IMR-90 (cell line): ENCODE measurements around the gene DUSP22. TPM values are rescaled to one million over a fixed set of nuclear protein-coding genes. Genes with fewer than 3 reads are reported as not detected.

ENCODE experiments used
- ATAC-seq: fragments of 200-7000 bp; cut with Tn5 transposase; 2 replicates; pipeline ENCODE4 v1.9.1; 2020; ENCODE audit warnings: low read depth, mild to moderate bottlenecking, moderate library complexity
- BruUV-seq: library from RNA; stranded (reverse); fragments of 400-500 nt; replicated peaks from 2 replicates; lab custom pipeline; 2021; lab: Mats Ljungman, UMichigan
- CTCF ChIA-PET: fragments of 300-600 bp; formaldehyde crosslinking; extraction: SDS; loops from one replicate; lab custom pipeline; 2021; ENCODE audit warnings: antibody characterized with exemption; lab: Yijun Ruan, JAX
- POLR2A ChIA-PET: fragments of 300-600 bp; sonication (Branson Sonifier 250); formaldehyde crosslinking; loops from one replicate; lab custom pipeline; 2022; ENCODE audit warnings: antibody characterized with exemption; ENCODE audit not compliant: unreplicated experiment; lab: Charles Lee
- DNase-seq: peaks from one replicate; pipeline ENCODE4 v3.0.0; 2013
- H2AFZ ChIP-seq: replicated peaks from 2 replicates; pipeline ENCODE3; 2013; ENCODE audit warnings: low read length, mild to moderate bottlenecking; ENCODE audit not compliant: poor library complexity
- H2AK5ac ChIP-seq: 2 replicates; pipeline ENCODE4 v1.6.1; 2013; ENCODE audit warnings: low read depth, low read length, inconsistent platforms
- H2AK9ac ChIP-seq: replicated peaks from 2 replicates; pipeline ENCODE3; 2013; ENCODE audit warnings: mild to moderate bottlenecking, low read depth, low read length, moderate library complexity; ENCODE audit not compliant: poor library complexity
- H2BK120ac ChIP-seq: 2 replicates; pipeline ENCODE4 v1.6.1; 2013; ENCODE audit warnings: low read depth, low read length, inconsistent platforms
- H2BK15ac ChIP-seq: 3 replicates; pipeline ENCODE4 v1.6.1; 2013; ENCODE audit warnings: low read depth, low read length, inconsistent platforms
- H2BK20ac ChIP-seq: 2 replicates; pipeline ENCODE4 v1.6.1; 2013; ENCODE audit warnings: low read depth, mild to moderate bottlenecking, inconsistent platforms, low read length, moderate library complexity
- H2BK5ac ChIP-seq: 2 replicates; pipeline ENCODE4 v1.6.1; 2013; ENCODE audit warnings: mild to moderate bottlenecking, low read depth, low read length, inconsistent platforms; ENCODE audit not compliant: poor library complexity, severe bottlenecking
- H3K14ac ChIP-seq: replicated peaks from 2 replicates; pipeline ENCODE4 v1.6.1; 2013; ENCODE audit warnings: low read depth, low read length, inconsistent platforms
- H3K18ac ChIP-seq: 2 replicates; pipeline ENCODE4 v1.6.1; 2013; ENCODE audit warnings: low read depth, low read length, control low read depth
- H3K23ac ChIP-seq: 2 replicates; pipeline ENCODE4 v1.6.1; 2013; ENCODE audit warnings: low read depth, low read length, inconsistent platforms
- H3K27ac ChIP-seq: 2 replicates; pipeline ENCODE4 v1.5.1; 2013; ENCODE audit warnings: mild to moderate bottlenecking, control low read depth, low read length; ENCODE audit not compliant: insufficient read depth
- H3K27me3 ChIP-seq: 2 replicates; pipeline ENCODE4 v1.6.1; 2013; ENCODE audit warnings: low read length; ENCODE audit not compliant: control insufficient read depth, insufficient read depth
- H3K36me3 ChIP-seq: 2 replicates; pipeline ENCODE4 v1.6.1; 2013; ENCODE audit warnings: low read length, mixed read lengths; ENCODE audit not compliant: control insufficient read depth, insufficient read depth
- H3K4ac ChIP-seq: 2 replicates; pipeline ENCODE4 v1.6.1; 2013; ENCODE audit warnings: low read depth, low read length, inconsistent platforms
- H3K4me1 ChIP-seq: 2 replicates; pipeline ENCODE4 v1.6.1; 2013; ENCODE audit warnings: low read length, mixed read lengths; ENCODE audit not compliant: control insufficient read depth, insufficient read depth
- H3K4me2 ChIP-seq: 2 replicates; pipeline ENCODE4 v1.6.1; 2013; ENCODE audit warnings: low read depth, mild to moderate bottlenecking, control low read depth, low read length, moderate library complexity
- H3K4me3 ChIP-seq: 2 replicates; pipeline ENCODE4 v1.5.1; 2013; ENCODE audit warnings: low read depth, mild to moderate bottlenecking, control low read depth, low read length, moderate library complexity; ENCODE audit not compliant: insufficient read depth
- H3K56ac ChIP-seq: 2 replicates; pipeline ENCODE4 v1.6.1; 2013; ENCODE audit warnings: low read length, inconsistent platforms; ENCODE audit not compliant: insufficient read depth; ENCODE audit errors: extremely low read depth
- H3K79me1 ChIP-seq, 2 experiments: 2 replicates each; pipeline ENCODE4 v1.6.1; 2013; ENCODE audit warnings: low read length in 2 of 2, inconsistent platforms in 1 of 2, low read depth in 1 of 2
- H3K9ac ChIP-seq: 2 replicates; pipeline ENCODE4 v1.6.1; 2013; ENCODE audit warnings: low read depth, low read length, control low read depth
- H3K9me1 ChIP-seq: 2 replicates; pipeline ENCODE4 v1.6.1; 2013; ENCODE audit warnings: low read length, inconsistent platforms; ENCODE audit not compliant: insufficient read depth
- H3K9me3 ChIP-seq: 2 replicates; pipeline ENCODE4 v1.6.1; 2013; ENCODE audit warnings: low read length; ENCODE audit not compliant: control insufficient read depth, insufficient read depth
- H4K20me1 ChIP-seq: 2 replicates; pipeline ENCODE4 v1.6.1; 2013; ENCODE audit warnings: low read length, inconsistent platforms; ENCODE audit not compliant: insufficient read depth
- H4K5ac ChIP-seq: 2 replicates; pipeline ENCODE4 v1.6.1; 2013; ENCODE audit warnings: mild to moderate bottlenecking, low read depth, low read length, control low read depth
- H4K8ac ChIP-seq, 2 experiments: 2 replicates each; pipeline ENCODE4 v1.6.1; 2013; ENCODE audit warnings: low read depth in 2 of 2, low read length in 2 of 2, control low read depth in 1 of 2, inconsistent platforms in 1 of 2
- H4K91ac ChIP-seq: 2 replicates; pipeline ENCODE4 v1.6.1; 2013; ENCODE audit warnings: low read depth, low read length, inconsistent platforms; ENCODE audit not compliant: insufficient read depth
- FOS ChIP-seq: fragments of 150-350 bp; IDR thresholded peaks from 2 replicates; pipeline ENCODE4 v1.6.1; 2016; ENCODE audit warnings: low read depth, low read length
- POLR2A ChIP-seq: IDR thresholded peaks from 2 replicates; pipeline ENCODE4 v1.6.1; 2012; ENCODE audit warnings: mild to moderate bottlenecking, low read depth, low read length
- RAD21 ChIP-seq: IDR thresholded peaks from 2 replicates; pipeline ENCODE4 v1.6.1; 2012; ENCODE audit warnings: low read length, improper control_type of control experiment
- RCOR1 ChIP-seq: IDR thresholded peaks from 2 replicates; pipeline ENCODE4 v1.6.1; 2012; ENCODE audit warnings: mild to moderate bottlenecking, low read length, improper control_type of control experiment; ENCODE audit not compliant: insufficient replicate concordance
- WGBS, 2 experiments: methylation state at CpG; one replicate each; pipeline versions ENCODE4 v1.1.5 to v1.1.7; 2013; ENCODE audit warnings: missing lambda C conversion rate in 2 of 2; ENCODE audit not compliant: insufficient read length in 1 of 2; ENCODE audit errors: extremely low coverage in 2 of 2; 5-methylcytosine and 5-hydroxymethylcytosine counted together
- dilution Hi-C: fragments of 300-500 bp; cut with HindIII; formaldehyde crosslinking; loops from one replicate; pipeline ENCODE4 v1.14.3; 2018; ENCODE audit warnings: low sequenced_read_pairs; ENCODE audit not compliant: unreplicated experiment
- in situ Hi-C: fragments of 300-500 bp; cut with MboI; formaldehyde crosslinking; loops from 3 replicates; pipeline ENCODE4 v1.14.3; 2019; ENCODE audit warnings: low sequenced_read_pairs, inconsistent platforms, mixed read lengths
- intact Hi-C: fragments of 100-400 bp; cut with micrococcal nuclease; formaldehyde crosslinking; loops from 2 replicates; pipeline ENCODE4 v1.10.0; 2022
- polyA plus RNA-seq, 3 experiments: library from polyadenylated mRNA; depleted of rRNA; stranded (reverse); fragments of >200 nt; gene quantifications; 2 replicates each; pipeline ENCODE4 v1.2.3, GENCODE V29; 2012; ENCODE audit warnings: low replicate concordance in 1 of 3
- total RNA-seq: library from RNA; depleted of rRNA; stranded (reverse); fragments of >200 nt; gene quantifications from 2 replicates; pipeline ENCODE4 v1.2.3, GENCODE V29; 2012

The DUSP22 gene
- total and polyA plus RNA-seq, 2 of the 4 experiments (the other 2 are of a cell fraction): 7.1 to 8.2 TPM

DNA sequence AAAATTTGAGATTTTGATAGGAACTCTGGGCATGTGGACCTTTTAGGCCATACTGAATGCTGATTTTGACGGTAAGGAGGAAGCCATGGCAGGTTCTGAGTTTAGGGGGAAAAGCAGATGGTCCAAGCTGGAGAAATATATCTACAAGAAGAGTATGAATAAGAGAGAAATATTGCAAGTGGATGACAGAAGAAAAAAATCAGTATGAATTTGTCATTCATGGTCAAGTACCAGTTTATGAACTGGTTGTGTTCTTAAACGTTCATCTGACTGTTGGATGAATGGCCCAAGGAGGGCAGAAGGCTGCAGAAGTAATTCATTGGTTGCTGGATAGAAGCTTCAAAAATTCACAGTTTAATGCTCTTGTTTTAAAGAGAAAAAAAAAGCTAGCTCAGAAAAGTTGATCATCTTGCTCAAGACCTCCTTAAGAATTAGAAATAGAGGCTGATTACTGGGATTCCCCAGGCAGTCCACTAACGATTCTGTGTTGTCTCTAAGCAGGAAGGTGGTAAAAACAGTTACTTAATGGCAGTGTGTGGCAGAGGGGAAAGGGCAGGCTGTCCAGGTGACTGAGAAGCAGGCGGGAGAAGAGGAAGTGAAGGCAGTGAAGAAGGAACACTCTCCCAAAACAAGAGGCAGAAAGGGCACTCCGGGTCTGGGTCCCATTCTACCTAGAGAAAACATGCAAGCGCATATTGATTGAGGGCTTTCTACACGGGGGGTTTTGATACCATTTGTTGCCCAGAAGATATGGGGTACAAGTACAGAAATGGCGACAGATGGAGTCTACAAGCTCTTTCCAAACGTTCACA is 2.0 kb upstream of the DUSP22 start (continued):
- TF ChIP-seq RCOR1 (no peak), POLR2A (no peak)

DNA sequence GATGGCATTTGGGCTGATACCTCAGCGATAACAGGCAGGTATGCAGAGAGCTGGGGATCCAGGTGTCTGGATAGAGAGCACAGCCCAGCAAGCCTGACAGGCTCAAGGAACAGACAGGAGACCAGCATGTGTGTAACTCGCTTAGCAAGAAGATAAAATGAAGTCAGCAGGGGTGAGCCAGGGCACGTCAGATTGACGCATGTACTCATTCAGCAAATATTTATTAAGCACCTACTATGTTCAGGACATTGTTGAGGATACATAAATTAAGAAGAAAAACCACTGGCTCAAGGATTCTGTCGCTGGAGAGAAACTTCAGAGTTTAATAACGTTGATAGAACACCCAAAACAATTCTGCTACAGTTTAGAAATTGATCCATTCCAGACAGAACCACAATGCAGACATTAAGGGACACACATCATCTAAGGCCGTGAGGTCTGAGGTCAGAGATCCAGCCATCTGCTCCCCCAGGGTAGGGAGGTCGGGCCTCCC is 1.0 kb upstream of the DUSP22 start:
- intact Hi-C loops: loop anchor here (5.0 to 10.0 kb wide), 2 partner anchors 69 to 214 kb away; no protein-coding TSS in a partner anchor
- H4K20me1 ChIP-seq: no peaks in the 10 kb centered on the region

More for the DNA sequence above, 1.0 kb upstream of the DUSP22 start:
- Histone ChIP-seq H3K4me2 (peak overlapping the region; percentile 97), H3K9me3 (no peaks in the 10 kb centered on the region; the same call in 1 of the 2 replicates), H3K27me3 (peaks cover 14% of the 10 kb centered on the region), H4K91ac (no peak overlapping the region), H2AK5ac (no peak overlapping the region), H3K79me1 (peaks cover 0 to 13% of the 10 kb centered on the region in 2 experiments; a peak in 2 of 4 replicates), H3K9me1 (peaks cover 6% of the 10 kb centered on the region; the same call in 1 of the 2 replicates), H4K8ac (peak overlapping the region; percentile 92), H3K27ac (peak overlapping the region; percentile 92), H3K4ac (peak overlapping the region; percentile 82), H3K14ac (peak overlapping the region; percentile 91), H3K36me3 (no peaks in the 10 kb centered on the region), H2BK120ac (no peak overlapping the region), H3K4me3 (peak overlapping the region; percentile 94), H2BK15ac (no peak overlapping the region), H3K56ac (peak overlapping the region; percentile 82; the same call in 1 of the 2 replicates), H3K18ac (peak overlapping the region; percentile 38; the same call in 1 of the 2 replicates), H3K9ac (peak overlapping the region; percentile 92), H3K4me1 (peaks cover 4% of the 10 kb centered on the region; the same call in 1 of the 2 replicates), H2AK9ac (peak overlapping the region; percentile 45), H2BK5ac (peak overlapping the region; percentile 43), H3K23ac (peak overlapping the region; percentile 33), H2AFZ (peak overlapping the region; percentile 97), H2BK20ac (no peak overlapping the region), H4K5ac (peak overlapping the region; percentile 86)
- WGBS, 2 experiments: 80% methylated on average over 2 of the region's 8 CpGs; no CpG with 5 or more reads in 1 of the 2 experiments
- CTCF ChIA-PET: no interaction called here
- no peak; the same call in 1 of the 2 replicates for ATAC-seq
- dilution Hi-C loops (no loop called here), in situ Hi-C loops (no loop called here)
- no peak for DNase-seq
- POLR2A ChIA-PET: no interaction called here
- no TSS peak for BruUV-seq
- TF ChIP-seq POLR2A (no peak), FOS (peak; percentile 18; the same call in 1 of the 2 replicates), RAD21 (no peak)
